GM19438 (cell line): ENCODE data around the gene SEC23IP.

Experiments used
- ATAC-seq: cut with Tn5 transposase; IDR thresholded peaks from one replicate; pipeline ENCODE4 v1.9.1; 2021; ENCODE audit warnings: low read depth; ENCODE audit not compliant: unreplicated experiment

Gene SEC23IP

DNA sequence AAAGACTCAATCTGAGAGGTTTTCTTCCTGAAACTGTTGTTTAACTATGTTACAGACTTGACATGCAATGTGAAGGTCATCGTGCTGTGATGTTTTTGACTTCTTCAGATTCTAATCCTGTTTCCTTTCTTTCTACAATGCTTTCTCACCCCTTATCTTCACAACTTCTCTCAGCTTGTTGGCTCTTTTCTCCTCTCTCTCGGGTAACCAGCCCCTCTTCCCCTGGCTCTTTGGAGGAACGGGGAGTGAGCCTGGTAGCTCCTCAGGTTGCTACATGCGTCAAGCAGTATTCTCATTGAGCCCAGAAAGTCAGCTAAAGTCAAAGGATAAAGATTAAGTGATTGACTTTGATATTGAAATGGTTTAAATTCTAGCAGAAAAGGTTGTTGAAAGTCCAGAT lies 40.1 kb downstream of the SEC23IP start:
- no peak for ATAC-seq

DNA sequence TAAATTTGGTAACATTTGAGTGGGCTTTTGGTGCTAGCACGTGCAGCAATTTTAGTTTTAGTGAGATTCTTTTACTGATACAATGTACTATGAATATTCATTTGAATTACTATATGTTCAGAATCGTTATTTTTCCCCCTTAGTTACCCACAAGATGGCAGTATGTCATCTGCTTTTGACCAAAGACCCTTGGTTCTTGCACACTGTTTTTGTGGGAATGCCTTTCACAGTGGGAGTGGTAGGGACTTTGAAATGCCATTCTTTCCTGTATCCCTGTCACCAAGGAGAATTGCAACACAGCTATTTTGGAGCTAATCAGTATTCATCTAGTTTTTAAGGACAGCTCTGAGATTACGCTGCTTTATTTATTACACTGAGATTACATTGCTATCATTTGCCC lies 40.6 kb downstream of the SEC23IP start:
- no peak for ATAC-seq

DNA sequence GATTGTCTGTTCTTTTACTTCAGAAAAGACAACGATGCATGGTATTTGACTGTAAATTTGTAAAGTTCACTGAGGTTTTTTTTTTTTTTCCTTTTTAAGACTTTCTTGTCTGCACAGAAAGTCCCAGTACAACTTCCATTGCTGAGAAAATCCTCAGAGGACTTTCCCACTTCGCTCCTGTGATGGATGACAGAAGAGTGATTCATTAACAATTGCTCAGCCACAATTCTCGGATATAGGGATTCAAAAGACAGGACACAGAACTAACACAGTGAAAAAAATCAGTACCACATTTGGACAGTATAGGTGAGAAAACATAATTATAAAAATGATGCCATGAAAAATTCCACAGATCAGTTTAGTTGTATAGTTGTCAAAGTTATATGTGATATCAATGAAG lies 48.0 kb downstream of the SEC23IP start:
- ATAC-seq: no peak

DNA sequence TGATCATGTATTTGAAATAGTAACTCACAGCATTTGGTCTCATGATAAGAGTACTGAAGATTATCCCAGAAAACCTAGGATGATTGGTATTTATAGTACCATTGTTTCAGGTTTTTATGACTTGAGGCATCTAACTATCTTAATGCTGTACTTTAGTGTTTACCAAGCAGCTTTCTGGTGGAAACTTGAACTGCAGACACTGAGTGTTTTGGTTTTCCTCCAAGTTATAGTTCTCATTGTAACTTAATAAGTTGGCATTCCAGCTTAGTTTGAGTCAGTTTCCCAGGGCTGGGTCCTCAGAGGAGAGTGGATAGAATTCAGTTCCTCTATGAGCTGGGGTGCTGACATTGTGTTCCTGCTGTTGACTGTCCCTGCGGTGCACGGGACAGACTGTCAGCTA lies 50.4 kb downstream of the SEC23IP start:
- no peak for ATAC-seq

DNA sequence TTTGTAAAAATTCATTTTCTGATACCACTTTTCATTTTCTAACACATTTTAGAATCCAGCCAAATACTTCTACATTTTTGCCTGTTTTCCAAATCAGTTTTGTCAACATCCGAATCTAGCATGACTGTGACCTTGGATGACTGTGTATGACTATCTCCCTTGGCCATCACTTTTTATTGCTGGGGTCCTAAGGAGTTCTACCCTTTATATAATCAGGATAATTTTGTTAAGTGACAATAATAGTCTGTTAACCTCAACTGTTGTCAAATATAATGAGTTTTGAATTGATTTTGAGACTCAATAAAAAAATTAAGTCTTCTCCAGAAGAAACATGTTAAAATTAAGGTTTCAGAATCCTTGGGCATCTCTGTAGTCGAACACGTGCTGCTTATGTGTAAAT lies 53.3 kb downstream of the SEC23IP start:
- no peak for ATAC-seq

DNA sequence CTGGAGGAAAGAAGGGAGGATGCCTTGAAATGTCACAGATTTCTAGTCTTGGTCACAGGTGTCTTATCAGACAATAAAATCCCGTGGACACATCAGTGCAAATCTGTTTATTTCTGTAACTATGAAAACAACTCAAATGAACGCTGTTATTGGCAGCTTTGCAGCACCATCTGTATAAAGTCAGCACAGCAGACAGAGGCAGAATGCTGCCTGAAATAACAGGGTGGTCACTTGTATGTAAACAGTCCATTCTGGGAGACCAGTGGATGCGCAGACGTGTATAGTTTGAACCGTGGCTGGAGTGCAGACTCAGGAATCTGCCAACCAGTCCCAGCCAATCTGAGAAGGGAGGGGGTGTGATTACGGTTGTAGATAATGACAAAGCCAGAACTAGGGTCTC lies 54.8 kb downstream of the SEC23IP start:
- no peak for ATAC-seq

DNA sequence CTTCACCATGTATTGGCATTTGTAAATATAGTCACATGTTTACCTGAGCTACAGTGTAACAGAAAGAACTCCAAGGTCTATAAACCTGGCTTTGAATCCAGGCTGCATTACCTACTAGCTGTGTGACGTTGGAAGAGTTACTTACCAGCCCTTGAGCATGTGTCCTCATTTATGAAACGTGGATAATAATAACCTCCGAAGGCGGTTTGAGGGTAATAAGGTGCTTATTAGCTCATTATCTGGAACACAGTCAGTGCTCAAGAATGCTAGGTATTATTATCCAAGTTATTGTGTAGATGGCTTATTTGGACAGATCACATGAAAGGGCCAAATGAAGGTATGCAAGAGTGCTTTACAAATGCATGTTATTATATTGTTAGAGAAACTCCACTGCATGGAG lies 64.9 kb downstream of the SEC23IP start:
- no peak for ATAC-seq

DNA sequence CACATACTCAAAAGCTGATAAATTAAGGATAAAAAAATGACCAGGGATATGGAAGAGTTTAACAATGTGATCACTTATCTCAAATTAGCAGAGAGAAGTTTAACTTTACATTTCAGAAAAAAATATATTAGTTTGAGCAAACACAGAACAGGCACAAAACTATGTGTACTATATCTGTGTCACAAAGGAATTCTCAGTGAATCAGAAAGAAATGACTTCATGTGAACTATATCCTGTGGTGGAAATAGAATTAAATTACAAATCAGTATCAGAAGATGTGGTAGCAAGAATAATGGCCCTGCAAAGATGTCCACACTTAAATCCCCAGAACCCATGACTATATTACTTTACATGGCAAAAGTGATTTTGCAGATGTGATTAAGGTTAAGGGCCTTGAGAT lies 70.3 kb downstream of the SEC23IP start:
- no peak for ATAC-seq

DNA sequence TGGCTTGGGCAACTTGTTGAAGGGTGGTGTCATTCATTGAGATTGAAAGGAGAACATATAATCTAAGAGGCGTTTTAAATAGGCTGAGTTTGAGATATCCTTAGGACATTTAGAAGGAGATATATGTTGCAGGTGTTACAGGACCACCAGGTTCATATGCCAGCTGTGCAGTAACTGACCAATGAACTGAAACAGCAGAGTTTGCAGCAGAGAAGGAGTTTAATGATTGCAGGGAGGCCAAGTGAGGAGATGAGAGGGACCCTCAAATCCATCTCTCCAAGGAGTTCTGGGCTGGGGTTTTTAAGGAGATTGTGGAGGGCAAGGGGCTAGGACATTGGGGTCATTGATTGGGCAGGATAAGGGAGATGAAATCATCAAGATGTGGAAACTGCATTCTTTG lies 74.5 kb downstream of the SEC23IP start:
- ATAC-seq: no peak

DNA sequence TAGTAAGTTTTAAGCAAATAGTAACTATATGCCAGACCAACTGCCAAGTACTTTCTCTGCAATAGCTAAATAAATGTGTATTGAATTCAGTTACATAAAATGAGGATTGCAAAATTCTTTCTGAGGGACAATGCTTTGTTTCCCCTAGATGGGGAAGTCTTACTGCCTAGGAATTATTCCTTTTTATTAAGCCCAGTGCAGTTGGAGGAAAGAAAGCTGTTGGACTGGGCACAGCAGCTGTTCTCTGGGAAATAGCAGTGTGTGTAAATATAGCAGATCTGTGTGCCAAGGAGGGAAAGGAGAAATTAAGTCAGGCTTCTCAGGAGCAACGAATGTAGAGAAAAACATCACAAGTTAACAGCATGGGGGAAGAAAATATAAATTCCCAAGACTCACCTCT lies 77.1 kb downstream of the SEC23IP start:
- no peak for ATAC-seq

DNA sequence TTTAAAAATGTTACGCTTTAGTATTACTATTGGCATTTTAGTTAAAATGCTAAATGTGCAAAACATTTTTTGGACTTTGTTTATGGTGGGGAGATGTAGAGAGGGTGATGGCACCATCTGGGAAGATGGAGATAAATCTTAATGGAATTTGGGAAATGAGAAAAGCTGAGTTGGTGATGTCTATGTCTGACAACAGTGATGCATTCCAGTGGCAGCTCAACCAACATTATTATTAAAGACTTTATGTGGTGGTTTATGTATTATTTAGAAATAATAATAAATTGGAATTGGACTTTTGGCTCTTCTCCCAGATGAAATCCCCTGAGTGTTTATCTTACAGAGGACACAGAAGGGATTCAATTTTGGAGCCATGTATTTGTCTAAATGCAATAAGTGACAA lies 77.6 kb downstream of the SEC23IP start:
- ATAC-seq: no peak

DNA sequence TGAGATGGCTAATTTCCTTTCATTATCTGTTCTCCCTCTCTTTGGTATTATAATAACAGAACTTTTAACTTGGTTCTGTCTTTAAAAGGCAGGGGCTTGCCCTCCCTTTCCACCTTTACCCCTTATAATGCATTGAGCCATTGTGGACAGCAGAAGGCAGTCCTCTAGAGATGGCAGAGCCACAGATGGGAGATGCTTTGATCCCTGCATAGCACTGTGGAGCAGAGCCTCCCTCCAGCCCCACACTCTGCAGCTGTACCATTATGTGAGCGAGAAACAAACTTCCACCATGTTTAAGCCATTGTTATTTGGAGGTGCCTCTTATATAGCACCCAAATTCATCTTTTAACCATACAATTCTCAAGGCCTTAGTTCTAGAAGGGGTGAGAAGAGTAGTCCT lies 78.4 kb downstream of the SEC23IP start:
- ATAC-seq: no peak

DNA sequence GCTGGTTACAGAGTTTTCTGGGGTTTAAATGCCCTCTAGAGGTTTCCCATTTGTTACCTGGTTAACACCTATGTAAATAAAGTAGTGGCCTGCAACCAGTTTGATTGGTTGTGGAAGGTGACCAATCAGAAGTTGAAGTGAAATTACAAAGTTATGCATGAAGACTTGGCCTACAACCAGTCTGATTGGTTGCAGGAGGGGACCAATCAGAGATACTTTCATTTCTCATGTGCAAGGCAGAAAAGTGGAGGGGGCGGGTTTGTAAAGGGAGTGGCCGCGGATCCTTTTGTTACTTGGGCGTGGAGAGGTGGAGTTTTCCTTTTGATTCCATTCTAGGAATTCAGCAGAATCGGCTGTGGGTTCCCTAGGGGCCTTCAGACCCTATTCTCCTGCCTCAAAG lies 80.8 kb downstream of the SEC23IP start:
- no peak for ATAC-seq

DNA sequence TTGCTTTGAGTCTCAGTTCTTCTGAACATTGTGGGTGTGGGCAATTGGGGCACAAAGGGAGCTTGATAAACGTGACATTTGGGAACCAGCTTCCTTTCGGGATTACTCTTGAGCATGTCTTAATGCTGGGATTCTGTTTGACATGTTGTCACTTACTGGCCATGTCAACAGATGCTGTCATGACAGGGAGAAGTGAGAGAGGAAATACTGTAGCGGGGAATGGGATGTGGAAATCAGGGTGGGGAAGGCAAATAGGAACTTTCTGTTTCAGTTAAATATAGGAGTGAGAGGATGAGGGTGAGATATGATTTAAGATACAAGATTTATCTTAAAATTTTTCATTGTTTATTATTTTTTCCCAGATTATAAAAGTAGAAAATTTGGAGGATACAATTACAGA lies 83.9 kb downstream of the SEC23IP start:
- ATAC-seq: no peak

DNA sequence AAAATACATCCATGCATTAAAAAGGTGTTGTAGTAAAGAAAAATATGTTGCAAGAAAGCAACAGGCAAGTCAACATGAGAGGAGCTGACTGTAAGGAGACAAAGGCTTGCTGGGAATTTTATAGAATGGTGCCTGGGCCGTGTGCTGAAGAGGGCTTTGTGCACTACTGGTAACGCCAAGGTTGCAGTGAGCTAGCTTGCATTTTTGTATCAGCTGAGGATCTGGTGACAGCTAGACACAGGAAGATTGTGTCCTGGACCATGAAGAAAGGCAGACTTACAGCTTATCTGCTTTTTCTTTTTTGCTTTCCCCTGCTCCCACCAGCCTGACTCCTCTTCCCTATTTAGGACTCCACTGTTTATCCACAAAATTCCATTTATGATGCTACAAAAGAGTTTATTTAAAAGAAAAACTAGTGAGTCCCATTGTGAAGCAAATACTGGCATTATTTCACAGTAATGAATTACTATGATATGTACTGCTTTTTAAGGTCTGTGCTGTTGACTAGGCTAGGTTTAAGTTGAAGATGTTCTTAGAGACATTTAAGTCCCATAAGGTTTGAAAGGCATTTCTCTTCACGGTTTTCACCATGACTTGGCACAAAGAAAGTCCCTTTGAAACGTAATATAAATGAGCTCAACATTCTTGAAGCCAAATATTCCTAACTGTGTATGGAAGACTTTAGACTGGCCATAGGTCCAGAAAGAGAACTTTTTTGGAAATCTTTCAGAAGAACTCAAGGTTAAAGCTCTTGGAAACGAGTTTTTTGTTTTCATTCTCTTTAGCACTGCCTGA lies 88.6 kb downstream of the SEC23IP start:
- no peak for ATAC-seq

DNA sequence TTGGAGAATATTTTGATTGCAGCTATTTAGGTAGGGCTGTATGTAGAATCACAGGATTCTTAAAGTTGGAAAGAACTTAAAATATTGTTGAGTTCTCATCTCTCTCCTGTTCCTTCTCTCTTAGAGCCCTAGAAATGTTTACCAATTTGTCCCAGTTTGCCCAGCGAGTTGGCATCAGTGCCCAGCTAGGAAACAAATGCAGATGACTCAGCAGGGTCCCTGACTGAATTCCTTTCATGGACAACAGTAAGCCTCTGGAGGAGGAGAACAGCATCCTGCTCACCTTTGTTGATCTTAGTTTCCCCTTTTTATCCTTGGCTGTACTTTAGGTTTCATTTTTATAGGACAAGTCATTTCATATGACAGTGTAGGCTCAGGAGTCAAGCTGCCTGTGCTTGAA lies 89.3 kb downstream of the SEC23IP start:
- no peak for ATAC-seq

DNA sequence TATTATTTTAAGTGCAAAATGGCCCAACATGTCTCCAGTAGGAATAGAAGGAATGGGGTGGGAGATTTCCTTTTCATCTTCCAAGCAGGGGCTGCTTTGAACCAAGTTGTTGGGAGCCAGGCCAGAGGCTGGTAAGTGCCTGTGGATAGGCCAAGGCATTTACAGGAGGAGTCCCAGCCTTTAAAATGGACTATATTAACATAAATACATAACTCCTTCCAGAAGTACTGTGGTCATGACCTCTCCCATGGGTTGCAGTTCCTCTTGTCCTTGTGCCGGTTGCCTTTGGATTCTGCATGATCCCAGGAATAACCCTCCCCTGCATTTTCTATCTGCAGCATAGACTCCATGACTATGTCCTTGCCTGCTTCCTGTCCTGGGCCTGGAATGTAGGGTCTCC lies 95.8 kb downstream of the SEC23IP start:
- no peak for ATAC-seq

DNA sequence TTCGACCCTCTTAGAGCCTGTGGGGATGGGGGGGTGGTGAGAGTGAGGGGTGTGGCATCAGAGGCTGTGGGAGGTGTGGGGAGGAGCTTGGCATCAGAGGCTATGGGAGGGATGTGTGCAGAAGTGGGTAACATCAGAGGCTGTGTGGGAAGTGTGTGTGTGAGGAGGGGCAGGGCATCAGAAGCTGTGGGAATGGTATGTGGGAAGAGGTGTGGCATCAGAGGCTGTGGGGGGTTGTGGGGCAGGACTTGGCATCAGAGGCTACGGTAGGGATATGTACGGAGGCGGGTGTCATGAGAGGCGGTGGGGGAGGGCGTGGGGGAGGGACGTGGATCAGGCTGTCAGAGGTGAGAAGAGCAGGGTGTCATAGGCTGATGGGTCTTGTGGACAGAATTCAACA lies 97.4 kb downstream of the SEC23IP start:
- no peak for ATAC-seq

DNA sequence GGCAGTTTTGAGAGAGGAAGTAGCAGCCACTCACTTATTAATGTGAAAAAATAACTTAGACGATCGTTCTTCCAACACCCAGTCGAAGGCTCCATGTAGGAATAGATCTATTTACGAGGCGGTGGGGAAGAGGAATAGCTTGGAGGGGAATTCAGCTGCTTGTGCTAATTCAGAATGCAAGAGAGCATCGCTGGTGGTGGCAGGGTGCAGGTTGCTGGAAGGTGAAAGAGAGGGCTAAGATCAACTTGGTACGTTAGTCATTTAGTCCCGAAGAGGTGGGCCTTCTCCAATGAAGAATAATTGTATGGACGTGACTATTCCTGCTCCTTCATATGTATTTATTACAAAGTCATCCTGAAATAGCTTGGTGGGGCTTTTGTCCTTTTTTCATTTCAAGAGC lies 98.5 kb downstream of the SEC23IP start:
- ATAC-seq: no peak

DNA sequence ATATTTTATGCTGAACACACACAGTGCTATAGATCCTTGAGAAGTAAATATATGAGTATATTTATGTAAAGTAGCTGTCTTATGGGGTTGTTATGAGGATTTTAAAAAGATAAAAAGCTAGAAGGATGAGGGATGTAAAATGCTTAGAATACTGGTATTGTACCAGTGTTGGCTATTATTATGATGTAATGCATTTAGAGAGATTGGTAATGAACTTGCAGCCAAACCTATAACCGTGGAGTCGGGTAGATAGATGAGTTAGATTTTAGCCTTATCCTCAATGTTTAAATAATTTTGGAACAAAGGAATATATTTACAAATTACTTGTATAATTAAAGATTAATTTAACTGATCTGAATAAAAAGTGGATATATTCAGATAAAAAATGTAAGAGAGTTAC lies 99.3 kb downstream of the SEC23IP start:
- no peak for ATAC-seq
